EL (cell line): ENCODE measurements around the gene KRABD2.
A peak's percentile ranks its signal among the peaks of the same experiment; 100 is the strongest.
"Not testable (repeated sequence)": the region's sequence is repeated elsewhere in the genome, so short reads cannot be mapped to it uniquely, and the experiment has no call there.

Source experiments
- DNase-seq: peaks from one replicate; pipeline ENCODE4 v3.0.0-alpha.2; 2016

The KRABD2 gene

DNA sequence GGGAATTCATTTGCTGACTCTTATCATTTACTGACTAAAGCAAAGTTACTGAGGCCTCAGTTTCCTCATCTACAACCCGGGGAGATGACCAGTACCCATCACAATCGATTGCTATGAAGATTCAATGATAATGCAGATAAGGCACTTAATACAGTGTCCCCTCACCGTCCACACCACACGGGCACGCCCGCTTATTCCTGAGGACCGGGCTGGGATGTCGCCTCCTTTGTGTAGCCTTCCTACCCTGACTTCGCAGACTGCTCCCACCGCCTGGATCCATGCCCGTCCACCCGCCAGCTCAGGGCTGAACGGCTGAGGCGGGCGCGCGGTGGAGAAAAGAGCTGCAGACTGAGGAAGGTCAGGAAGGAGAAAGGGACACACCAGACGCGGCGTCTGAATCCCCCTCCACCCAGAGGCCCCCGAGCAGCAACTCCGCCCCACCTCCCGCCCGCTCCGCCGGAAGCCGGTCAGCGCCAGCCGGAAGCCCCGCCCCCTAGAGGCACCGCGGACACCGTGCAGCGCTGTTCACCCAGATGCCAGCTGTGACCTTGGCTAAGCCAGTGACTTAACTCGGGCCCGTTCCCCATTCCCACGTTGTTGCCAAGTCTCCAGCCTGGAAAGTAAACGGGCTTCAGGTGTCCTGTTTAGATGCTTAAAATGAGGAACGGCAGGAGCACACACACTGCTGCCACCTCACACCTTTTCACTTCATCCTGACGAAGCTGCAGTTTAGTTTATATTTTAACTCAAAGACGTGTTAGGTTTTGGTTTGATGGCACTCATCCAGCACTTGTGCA, at the start of gene KRABD2:
TSS of gene KRABD2 (minus strand) at position 434 of the 797 bp plus-strand sequence.
- peak; percentile 92 for DNase-seq

DNA sequence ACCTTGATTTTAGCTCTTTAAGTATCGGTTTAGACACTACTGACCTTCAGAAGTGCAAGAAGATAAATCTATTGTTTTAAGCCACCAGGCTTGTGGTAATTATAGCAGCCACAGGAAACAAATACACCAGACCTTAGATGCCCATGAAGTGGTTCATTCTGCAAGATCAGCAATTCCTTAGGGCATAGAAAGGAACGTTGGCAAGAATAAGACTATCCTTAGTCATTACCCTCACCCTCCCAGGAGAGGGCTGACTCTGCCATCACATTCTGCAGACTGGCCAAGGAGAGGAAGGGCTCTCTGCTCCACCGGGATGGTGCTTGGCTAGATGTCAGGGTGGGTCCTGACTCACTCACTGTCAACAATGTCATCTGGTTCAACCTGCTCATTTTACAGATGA, 45.1 kb upstream of the KRABD2 start:
- no peak for DNase-seq

DNA sequence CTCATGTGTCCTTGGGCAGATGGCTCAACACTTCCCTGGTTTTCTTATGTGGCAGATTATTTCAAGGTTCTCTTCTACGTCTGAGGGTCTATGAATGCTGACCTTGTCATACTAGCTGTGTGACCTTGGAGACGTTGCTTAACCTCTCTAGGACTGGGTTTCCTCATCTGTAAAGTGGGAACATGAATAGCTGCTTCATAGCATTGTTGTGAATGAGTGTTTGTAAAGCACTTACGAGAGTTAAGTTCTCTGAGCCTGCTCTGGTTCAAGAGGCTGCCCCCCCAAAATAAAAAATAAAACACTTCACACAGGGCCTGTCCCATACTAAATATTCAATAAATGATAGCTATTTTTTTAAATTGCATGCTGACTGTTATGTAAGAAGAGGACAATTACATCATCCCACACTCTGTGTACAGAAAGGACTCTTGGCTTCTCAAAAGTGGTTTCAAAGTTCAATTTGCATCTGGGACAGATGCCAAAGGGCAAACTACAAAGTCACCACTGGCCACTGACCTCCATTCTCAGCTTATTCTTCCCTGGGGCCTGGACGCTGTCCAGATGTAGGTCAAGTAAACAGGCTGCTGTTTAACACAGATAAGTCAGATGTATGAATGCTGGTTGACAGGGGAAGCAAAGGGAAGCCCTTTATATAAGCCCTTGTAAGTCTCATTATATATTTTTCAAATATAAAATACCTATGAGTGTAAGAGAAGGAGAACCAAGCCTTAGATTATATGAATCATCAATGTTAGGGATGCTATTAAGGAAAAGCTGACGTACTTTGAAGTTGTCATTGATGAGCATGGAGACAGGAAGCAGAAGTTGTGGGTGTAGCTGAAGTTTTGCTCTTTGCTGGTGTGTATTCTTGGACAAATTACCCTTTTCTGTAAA, 43.8 kb upstream of the KRABD2 start:
- DNase-seq = peak; percentile 34

DNA sequence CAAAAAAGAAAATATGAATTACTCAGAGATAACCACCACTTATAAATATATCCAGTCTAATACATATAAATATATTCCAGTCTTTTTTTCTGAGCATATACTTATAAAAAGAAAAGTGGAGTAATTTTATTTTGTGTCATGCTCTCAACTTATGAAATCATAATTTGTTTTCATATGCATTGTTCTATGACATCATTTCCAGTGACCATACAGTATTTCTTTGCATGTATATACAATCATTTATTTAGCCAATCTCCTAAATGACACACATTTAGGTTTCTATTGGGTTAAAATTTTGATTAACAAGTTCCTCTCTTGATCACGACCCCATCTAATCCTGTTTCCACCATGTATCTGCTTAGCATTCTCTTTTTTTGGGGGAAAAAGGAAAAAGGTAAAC, 42.8 kb upstream of the KRABD2 start:
- DNase-seq = no peak

DNA sequence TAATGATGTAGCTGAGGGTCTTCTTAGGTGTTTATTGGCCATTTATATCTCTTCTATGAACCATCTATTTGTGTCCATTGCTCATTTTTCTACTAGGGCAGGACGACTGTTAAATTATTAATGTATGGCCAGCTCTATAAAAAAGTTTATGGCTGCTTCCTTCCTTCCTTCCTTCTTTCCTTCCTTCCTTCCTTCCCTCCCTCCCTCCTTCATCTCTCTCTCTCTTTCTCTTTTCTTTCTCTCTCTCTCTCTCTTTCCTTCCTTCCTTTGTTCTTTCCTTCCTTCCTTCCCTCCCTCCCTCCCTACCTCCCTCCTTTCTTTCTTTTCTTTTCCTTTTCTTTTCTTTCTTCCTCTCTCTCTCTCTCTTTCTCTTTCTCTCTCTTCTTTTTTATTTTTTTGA, 42.0 kb upstream of the KRABD2 start:
- DNase-seq = no peak

DNA sequence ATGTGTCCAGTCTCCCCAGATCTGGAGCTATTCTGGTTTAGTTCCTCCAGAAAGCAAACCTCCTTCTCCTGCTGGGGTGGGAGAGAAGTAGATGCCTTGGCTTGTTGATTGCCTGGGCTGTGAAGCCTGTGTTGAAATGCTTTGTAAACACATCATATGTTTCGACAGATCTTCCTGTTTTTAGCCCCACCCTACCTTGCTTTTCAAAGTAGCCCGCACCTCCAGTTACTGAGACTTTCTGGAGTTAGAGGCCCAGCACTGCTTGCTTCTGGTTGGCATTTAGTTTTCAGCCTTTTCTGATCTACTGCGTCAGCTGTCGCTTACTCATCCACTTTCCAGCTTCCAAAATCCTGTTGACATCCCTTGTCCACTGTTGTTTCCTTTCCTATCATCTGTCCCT, 41.3 kb upstream of the KRABD2 start:
- no peak for DNase-seq

DNA sequence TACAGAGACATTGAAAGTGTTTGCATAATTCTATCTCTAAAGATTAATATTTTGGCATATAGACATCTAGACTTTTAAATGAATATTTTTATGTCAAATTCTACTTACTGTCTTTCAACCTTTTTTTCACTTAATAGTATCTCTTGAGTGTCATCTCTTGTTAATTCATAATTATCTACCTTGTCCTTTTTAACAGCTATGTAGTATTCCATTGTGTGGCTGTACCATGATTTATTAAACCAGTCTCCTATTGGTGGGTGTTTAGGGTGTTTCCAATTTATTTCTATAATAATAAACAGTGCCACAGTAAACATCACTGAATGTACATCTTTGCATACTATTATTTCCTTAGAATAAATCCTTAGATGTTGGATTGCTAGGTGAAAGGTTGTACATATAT, 37.4 kb upstream of the KRABD2 start:
- no peak for DNase-seq

DNA sequence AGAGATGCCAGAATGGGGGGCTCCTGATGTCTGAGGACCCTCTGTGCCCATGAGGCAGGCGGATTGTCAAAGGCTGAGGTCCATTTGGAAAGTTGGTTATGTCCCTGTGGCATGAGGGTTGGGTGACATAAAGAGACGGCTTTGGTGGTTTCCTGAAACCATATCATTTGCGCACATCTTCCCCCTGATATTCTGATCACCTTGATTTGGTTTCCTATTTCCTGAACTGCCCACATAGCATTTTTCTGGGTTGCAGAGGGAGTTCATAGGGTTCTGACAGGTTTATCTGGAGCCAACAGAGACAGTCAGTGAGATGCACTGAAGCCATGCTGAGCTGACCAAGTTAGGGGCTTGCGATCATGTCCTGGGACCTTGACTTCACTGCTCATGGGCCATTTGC, 36.8 kb upstream of the KRABD2 start:
- DNase-seq = no peak

DNA sequence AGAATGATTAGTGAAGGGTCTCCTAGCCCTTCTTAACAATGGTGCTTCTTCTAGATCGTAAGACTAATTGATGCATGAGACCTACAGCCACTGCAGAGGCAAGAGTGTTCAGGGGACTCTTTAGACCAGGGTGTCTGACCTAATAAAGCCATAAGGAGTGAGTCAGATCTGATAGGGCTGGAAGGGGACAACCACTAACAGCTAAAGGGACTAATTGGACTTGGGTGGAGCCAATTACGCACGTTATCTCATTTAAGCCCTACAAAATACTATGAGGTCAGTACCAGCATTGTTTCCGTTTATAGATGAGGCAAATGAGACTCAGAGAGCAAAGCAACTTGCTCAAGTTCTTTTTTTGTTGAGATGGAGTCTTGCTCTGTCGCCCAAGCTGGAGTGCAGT, 35.6 kb upstream of the KRABD2 start:
- no peak for DNase-seq

DNA sequence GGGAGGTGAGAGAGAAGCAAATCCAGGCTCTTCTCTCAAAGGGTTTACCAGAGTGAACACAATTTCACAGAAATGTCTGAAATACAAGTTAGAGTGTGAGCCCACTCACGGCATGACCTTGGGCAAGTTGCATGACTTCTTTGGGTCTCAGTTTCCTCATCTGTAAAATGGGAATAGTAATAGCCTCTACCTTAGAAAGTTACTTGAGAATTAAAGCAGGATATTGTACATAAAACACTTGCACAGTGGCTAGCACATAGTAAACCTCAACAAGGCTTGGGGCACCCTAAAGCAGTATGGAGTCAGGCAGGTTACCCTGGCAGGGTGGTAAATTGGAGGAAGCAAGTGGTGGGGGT, 34.4 kb upstream of the KRABD2 start:
- no peak for DNase-seq

DNA sequence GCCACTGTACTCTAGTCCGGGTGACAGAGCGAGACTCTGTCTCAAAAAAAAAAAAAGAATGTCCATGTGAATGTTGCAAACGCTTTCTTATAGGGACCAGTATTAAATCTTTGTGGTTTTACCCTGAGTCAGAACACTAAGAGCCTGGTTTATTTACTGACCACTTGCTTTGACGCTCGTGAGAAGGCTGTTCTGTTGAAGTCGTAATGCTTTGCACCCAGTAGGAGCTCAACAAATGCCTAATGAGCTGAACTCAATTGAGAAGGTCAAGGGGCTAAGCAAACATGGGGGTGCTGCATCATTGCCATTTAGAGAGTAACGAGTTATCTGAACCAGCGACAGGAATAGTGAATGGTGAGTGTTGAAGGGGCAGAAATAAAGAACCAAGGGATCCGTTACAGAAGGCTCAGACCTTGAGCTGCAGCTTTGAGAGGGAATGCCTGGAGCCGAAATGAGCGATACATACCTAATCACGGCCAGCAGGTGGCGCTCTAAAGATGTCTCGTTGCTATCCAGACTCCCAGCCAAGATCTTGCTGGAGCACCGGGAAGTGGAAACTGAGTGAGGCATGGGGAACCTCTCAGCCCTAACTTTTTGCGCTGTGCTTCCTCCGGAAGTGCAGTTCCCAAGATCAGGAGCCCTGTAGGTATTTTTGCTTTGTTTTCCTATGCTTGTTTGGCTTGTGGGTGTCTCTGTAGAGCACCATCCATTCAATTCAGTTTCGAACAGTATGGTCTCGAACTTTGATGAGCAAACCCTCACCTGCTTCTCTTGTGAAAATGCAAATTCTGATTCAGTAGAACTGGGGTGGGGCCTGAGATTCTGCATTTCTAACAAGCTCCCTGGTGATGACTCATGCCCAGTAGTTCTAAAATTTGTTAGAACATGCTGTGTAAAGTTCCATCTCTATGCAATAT, 33.7 kb upstream of the KRABD2 start:
- peak; percentile 89 for DNase-seq

DNA sequence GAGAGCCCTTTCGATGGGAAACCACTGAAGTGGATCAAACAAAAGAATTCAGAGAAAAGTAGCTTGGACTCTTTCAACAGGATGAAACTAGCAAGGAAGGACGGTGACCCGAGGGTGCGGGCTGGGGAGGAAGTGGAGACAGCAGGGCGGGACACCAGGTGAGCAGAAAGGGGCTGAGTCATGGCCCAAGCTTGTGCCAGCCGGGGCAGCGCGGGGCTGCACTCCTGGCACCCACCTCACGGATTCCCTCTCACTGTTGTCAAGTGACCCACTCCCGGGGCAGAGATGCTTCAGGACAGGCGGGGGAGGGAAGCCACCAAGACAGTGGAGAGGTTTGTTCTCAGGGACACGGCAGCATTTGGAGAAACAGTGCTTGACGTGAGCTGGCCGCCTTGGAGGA, 31.9 kb upstream of the KRABD2 start:
- no peak for DNase-seq

DNA sequence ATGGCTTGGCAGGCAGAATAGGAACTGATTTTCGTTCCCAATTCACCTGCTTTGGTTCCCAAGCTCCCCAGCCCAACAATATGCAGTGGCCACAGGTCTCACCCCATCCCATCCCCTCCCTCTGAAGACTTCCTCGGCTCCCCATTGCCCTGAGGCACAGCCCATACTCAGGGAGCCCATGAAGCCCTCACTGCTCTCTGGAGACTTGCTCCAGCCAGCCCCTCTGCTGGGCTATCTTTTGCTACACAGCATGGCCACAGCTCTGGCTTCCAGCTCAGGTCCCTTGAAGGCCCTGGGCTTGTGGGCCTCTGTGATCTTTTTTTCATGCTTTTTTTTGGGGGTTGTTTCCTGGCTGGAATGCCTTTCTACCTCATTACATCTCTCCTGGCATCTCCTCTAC, 29.7 kb upstream of the KRABD2 start:
- DNase-seq = no peak

DNA sequence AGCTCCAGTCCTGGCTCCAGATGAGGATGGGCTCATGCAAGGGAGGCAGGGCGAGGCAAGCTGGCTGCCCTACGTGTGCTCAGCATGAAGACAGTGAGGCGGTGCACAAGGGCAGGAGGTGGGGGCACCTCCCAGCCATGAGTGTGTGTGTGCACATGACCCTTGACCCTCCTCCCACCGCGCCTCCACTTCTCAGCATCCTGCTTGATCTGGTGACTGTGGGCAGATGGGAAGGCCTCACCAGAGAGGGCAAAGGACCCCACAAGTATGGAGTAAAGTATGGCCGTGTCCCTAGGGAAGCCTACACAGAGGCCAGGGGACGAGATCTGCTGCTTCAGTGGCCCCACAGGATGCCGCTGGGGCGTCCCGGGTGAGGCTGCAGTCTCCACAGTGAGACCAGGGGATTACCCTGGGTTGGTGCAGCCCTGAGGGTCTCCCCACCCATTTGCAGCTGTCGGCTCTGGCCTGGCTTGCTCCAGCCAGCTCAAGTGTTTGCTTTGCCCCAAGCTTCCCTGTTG, 29.1 kb upstream of the KRABD2 start:
- no peak for DNase-seq

DNA sequence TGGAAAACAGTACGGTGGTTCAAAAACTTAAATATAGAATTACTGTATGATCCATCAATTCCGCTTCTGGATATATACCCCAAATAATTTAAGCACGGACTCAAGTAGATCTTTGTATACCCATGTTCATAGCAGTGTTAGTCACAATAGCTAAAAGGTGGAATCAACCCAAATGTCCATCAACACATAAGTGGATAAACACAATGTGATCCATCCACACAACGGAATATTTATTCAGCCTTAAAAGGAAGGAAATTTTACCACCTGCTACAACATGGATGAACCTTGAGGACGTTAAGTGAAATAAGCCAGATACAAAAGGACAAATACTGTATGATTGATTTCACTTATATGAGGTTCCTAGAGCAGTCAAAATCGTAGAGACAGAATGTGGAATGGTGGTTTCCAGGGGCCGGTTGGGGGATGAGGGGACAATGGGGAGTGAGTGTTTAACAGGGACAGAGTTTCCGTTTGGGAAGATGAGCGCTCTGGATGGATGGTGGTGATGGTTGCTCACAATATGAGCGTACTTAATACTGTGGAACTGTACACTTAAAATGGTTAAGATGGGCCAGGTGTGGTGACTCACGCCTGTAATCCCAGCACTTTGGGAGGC, 26.5 kb upstream of the KRABD2 start:
- no peak for DNase-seq

DNA sequence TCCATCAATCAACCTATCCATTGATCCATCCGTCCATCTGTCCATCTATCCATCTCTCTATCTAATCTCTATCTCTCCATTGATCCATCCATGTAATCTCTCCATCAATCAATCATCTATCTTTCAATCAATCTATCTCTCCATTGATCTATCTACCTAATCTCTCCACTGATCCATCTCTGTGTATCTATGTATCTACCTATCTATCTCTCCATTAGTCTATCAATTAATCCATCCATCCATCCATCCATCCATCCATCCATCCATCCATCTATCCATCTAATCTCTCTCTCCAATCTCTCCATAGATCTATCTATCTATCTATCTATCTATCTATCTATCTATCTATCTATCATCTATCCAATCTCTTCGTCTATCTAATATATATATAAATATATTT, 24.6 kb upstream of the KRABD2 start:
- DNase-seq = no peak

DNA sequence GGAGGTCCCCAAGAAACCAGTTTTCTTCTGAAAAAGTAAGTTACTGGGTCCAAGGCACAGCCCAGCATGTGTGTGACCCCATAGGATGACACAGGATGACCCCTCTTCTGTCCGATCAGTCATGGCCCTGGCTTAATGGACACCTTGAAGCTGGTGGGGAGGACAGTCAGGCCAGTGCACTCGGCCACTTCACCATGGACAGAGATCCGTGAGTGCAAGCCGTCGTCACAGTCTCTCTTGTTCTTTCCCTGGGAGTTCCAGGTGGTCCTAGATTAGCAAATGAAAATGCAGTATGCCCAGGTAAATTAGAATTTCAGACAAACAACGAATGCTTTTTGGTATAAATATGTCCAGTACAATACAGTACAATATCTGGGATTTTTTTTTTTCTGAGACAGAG, 22.5 kb upstream of the KRABD2 start:
- DNase-seq = no peak

DNA sequence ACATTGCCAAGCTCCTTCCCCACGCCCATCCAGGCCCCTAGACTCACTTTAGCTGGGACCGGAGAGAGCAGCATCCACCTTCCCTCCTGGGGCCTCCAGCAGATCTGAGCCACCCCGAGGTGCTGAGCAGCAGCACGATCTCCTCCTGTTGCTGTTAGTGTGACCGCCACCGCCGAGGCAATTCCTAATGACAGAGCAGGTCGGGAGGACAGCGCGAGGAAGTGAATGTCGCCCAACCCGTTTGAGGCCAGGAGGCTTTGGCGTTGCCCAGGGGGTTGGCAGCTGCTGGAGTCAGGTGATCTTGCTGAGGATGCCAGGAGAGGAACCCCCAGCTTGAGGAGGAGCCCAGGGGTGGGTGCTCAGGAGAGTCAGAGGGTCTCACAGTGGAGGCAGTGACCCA, 21.1 kb upstream of the KRABD2 start, which contains the start of gene RNF222:
TSS of gene RNF222 (minus strand) at position 192 of the 400 bp plus-strand sequence. CDS start 4,366 bp downstream, outside the sequence.
- DNase-seq = no peak

DNA sequence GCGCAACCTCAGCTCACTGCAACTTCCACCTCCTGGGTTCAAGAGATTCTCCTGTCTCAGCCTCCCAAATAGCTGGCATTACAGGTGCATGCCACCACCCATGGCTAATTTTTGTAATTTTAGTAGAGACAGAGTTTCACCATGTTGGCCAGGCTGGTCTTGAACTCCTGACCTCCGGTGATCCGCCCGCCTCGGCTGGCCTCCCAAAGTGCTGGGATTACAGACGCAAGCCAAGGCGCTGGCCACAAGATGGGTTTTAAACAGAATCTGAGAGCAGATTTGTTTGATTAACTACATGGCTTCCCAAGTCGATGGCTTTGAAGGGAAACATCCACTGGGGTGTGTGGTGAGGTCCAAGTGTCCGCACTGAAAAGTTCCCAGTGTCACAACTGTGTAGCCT, 18.0 kb upstream of the KRABD2 start:
- DNase-seq = not testable (repeated sequence)

DNA sequence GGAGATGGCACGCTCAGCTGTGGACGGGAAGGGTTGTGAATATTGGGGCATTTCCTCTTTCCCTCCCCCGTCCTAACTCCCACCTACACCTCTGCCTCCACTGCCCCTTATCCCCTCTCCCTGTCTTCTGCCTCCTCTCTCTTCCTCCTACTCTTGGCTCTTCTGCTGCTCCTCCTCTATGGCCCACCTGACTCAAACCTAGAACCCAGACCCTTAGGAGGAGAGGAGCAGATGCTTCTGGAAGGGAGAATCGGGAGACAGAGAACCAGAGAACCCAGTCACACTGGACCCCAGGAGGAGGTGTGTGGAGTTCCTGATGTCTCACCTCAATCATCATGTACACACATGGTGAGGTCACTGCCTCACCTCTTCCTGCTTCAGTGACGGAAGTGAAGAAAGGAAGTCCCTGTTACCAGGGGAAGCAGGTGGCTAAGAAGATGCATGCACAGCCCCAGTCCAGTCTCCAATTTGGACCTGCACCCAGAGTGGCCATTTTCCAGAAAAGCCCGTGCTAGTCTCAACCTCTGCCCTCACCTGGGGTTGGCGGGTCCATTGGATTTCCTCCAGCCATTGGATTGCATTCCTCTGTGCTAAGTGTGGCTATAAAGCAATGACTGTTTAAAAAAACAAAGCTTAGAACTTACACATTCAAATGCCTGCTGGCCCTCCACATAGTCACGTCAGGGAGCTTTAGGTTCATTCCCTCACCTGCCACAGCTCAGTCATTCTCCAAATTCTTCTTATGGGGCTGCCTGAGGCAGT, 17.1 kb upstream of the KRABD2 start:
- DNase-seq = peak; percentile 32

DNA sequence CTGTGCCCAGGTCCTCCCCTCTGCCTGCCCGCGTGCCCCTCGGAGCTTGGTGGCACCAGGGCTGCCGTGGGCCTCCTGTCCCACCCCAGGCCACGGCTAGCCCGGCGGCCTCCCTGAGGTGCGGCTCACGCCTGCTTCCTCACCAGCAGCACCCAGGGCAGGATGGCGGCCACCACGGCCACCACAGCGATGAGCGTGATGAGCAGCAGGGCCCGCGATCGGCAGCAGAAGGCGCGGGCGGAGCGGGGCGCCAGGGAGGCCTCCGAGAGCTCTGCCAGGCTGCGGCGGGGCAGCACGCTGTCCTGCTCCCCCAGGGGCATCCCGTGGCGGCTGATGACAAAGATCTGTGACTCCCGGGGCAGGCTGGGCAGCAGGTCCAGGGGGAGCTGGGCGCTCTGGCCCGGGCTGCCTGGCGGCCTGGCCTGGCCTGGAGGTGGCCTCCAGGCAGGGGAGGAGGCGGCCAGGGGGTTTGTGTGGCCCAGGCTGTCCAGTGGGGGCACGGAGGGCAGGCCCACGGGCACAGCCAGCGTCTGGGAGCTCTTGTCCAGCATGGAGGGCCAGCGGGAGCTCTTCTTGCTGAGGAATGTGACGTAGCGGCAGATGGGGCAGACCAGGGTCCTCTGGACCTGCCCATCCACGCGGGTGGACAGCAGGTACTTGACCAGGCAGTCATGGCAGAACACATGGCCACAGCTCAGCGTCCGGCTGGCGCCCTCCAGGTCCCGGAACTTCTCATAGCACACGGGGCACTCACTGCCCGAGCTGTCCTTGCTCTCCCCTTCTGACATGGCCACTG, 16.4 kb upstream of the KRABD2 start:
- DNase-seq = no peak
